GM12892 (cell line): Measurements from ENCODE around the gene UNC119.

Experiments used
- DNase-seq: peaks from one replicate; pipeline ENCODE4 v3.0.0; 2011; ENCODE audit not compliant: insufficient read length
- FAIRE-seq: peaks from 2 replicates; lab custom pipeline; 2011; peaks lifted over from hg19 to GRCh38; lab: Jason Lieb, UNC
- POLR2A ChIP-seq: IDR thresholded peaks from 2 replicates; pipeline ENCODE4 v1.6.1; 2011; ENCODE audit warnings: low read depth, low read length, control low read depth
- POLR2AphosphoS5 ChIP-seq: IDR thresholded peaks from 2 replicates; pipeline ENCODE4 v1.6.1; 2011; ENCODE audit warnings: low read depth, low read length, control low read depth
- TAF1 ChIP-seq: IDR thresholded peaks from 2 replicates; pipeline ENCODE4 v1.6.1; 2011; ENCODE audit warnings: low read depth, mild to moderate bottlenecking, control low read depth, low read length, borderline replicate concordance

The UNC119 gene

GRCh38 chr17:28536532-28537218 lies 15.7 kb downstream of the UNC119 start:
- no peak for DNase-seq
- no peak for TF ChIP-seq POLR2AphosphoS5
- no peak for FAIRE-seq

DNA sequence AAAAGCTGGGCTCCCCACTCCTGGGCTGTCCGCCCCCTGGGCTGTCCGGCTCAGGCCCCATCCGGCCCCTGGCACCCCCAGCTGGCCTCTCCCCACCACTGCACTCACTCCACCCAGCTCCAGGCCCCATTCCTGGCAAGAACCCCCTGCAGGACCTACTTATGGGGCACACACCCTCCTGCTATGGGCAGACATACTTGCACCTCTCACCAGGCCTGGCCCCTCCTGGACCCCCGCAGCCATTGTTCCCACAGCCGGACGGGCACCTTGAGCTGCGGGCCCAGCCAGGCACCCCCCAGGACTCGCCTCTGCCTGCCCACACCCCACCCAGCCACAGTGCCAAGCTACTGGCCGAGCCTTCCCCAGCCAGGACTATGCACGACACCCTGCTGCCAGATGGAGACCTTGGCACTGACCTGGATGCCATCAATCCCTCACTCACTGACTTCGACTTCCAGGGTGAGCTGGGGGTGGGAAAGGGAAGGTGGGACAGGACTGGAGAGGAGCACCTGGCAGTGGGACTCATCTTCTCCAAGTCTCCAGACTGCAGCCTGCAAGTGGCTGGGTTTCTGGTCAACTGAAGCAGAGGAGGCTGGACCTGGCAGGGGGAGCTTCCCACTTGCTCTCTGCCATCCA lies 17.6 kb downstream of the UNC119 start:
- no peak for DNase-seq
- no peak for FAIRE-seq
- no peak for TF ChIP-seq POLR2AphosphoS5
- no peak for TF ChIP-seq POLR2A
- no peak for TF ChIP-seq TAF1

- DNase-seq (no peak), FAIRE-seq (no peak)
- no peak for TF ChIP-seq TAF1
- no peak for TF ChIP-seq POLR2A
- TF ChIP-seq POLR2AphosphoS5, result no peak
Measured at GRCh38 chr17:28533091-28533807, 19.2 kb downstream of the UNC119 start.

DNA sequence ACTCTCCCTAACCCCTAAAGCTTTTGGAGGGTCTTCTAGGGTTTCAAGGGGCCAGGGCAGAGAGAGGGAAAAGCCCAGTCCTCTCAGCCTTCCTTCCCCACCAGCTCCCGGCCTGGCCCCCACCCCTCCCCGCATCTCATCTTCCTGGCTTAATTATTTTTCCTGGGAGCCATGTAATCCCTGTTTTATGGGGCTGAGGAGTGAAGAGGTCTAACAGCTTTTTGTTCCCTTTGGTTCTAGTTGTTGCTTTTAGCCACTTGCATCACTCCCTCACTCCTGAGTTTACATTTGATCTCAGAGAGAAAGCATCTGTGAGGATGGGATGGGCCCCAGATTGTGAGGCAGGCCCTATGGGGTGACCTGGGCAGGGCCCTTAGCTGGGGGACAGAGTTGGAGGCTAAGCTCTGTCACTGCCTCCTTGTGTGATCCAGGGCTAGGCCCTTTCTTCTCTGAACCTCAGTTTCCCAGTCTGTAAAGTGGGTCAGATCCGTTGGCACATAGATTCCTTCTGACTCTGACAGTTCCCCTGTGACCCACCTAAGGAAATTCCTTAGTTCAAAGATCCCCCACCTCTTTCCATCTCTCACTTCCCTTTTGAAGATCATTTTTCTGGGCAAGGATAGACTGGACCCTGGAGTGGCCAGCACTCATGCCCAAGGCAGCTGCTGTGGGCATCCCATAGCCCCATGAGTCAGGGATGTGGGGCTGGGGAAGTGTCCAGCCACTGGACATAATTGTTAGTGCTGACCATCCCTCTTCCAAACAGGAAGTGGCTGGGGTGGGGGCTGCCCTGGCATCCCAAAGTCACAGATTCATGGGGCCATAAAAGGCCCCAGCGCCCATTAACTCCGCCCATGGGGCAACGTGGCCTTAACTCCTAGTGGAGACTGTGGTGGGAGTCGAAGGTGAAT lies 20.1 kb downstream of the UNC119 start:
- no peak for DNase-seq
- no peak for TF ChIP-seq POLR2AphosphoS5
- no peak for TF ChIP-seq POLR2A
- TF ChIP-seq TAF1, result no peak
- no peak for FAIRE-seq

DNA sequence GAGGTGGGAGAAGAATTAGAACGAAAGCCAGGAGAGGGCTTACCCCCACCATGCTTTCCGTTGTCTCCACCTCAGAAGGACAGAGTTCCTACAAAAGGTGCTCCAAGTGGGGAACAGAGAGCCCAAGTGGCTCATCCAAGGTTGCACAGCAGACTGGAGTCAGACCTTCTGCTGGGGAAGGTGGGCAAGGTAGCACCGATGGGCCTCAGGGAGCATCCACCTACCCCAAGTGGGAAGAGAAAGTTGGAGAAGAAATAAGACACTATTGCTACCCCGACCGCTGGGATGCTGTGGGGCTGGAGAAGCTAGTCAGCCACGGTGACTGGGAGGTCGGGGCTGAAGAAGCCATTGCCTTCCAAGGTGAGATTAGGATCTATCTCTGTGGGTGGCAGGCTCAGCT lies 21.5 kb downstream of the UNC119 start:
- FAIRE-seq, result no peak
- TF ChIP-seq POLR2A, result no peak
- TF ChIP-seq TAF1, result no peak
- TF ChIP-seq POLR2AphosphoS5, result no peak
- no peak for DNase-seq

DNA sequence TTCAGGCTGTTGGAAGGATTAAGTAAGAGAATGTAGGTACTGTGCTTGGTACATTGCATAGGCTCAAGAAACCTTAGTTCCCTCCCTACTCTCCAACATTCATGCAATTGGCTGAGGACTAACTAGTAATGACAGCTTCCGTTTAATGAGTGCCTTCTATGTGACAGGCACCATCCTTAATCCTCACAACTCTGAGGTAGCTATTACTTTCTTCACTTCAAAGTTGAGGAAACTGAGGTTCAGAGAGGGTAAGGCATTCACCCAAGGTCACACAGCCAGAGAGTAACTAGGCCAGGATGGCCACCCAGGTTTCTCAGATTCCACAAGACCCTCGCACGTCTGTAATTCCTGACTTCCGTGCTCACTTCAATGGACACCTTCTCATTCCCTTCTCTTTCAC lies 22.2 kb downstream of the UNC119 start:
- TF ChIP-seq TAF1 (no peak), POLR2AphosphoS5 (no peak), POLR2A (no peak)
- FAIRE-seq (no peak), DNase-seq (no peak)

- no peak for FAIRE-seq
- TF ChIP-seq TAF1, result no peak
- no peak for TF ChIP-seq POLR2AphosphoS5
- no peak for TF ChIP-seq POLR2A
Measured at GRCh38 chr17:28529013-28529400, 23.4 kb downstream of the UNC119 start.

DNA sequence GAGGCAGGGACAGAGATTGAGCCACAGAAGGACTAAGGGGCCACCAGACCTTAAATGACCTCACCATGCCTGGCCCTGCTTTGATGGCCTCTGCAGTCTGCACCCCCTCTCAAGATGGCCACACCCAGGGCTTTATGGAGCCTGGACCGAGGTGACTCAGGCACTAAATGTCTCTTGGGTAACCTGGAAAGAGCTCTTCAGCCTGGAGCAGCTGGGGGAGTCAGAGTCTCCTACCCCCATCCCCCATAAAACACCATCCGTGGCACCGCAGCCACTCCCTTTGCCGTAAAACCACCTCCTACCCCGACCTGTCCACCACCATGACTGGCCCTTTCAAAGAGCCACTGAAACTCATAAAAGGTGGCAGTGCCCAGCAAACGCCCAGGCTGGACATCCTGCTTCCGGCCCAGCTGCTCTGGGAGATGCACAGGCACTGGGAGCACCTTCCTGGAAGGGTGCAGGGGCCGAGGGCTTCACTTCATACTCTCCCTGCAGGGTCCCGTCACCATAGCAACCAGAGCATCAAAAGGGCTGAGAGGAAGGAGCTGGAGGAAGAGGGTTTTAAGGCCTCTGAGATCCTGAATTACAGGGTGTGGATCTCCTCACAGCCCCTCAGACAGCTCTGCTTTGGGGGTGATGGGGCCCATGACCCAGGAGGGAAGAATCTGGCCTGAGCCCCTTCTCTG lies 24.0 kb downstream of the UNC119 start:
- FAIRE-seq, result no peak
- no peak for DNase-seq
- no peak for TF ChIP-seq TAF1

More at GRCh38 chr17:28529013-28529400, 23.4 kb downstream of the UNC119 start:
- no peak for DNase-seq

DNA sequence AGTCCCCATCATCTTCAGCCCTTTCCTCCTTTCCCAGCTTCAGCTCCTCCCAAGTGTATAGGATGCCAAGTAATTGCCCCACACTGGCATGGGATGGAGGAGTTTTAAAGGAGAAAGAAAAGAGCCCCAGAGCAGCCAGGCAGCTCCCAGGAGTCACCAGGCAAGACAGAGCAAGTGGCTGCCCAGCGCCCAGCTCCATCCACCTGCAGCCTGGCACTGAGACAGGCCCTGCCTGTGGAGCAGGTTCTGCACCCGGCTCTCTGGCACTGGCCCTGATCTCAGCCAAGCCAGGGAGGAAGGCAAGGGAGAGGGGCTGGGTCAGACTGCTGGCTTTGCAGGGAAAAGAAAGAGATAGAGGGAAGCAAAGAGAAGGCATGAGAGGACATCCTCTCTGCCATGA lies 24.6 kb downstream of the UNC119 start:
- TF ChIP-seq TAF1 (no peak), POLR2AphosphoS5 (no peak), POLR2A (no peak)
- no peak for DNase-seq
- no peak for FAIRE-seq

DNA sequence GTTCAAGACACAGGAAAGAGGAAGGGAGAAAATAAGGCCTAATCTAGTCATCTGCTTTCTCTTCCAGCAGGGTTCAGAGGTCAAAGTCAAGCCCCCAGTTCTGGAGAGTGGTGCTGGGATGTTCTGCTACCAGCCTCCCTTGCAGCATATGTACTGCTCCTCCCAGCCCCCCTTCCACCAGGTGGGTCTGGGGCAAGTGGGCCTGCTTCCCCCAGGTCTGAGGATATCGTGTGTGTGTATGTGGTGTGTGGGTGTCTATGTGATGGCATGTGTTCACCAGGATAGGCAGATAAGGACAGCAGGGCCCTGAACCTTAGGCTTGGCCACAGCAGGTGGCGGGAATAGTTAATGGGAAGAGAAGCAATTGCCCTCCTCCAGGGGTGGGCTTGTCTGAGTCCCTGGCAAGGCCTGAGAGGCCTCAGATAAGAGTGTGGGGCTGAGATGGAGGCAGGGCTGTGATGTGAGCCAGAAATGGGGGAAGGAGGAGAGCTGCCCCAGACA lies 25.2 kb downstream of the UNC119 start:
- FAIRE-seq (no peak), DNase-seq (no peak)
- TF ChIP-seq TAF1 (no peak), POLR2A (no peak)
